Lung microvascular endothelial cell (primary cell): Measurements from ENCODE around the gene PCYOX1L. TPM values are rescaled to one million over a fixed set of nuclear protein-coding genes. Genes with fewer than 3 reads are reported as not detected.
"Not testable (repeated sequence)": the region's sequence is repeated elsewhere in the genome, so short reads cannot be mapped to it uniquely, and the experiment has no call there.

Source experiments
- DNase-seq, 2 donors: peaks; one replicate each; pipeline versions ENCODE4 v3.0.0 to v3.0.0-alpha.2; 2010; ENCODE audit warnings: low read depth in 2 of 2
- total RNA-seq: library from RNA; depleted of rRNA; stranded (reverse); fragments of >200 nt; gene quantifications from 2 replicates; pipeline ENCODE4 v1.2.1, GENCODE V29; 2014

PCYOX1L gene
- total RNA-seq, 1 donor from 2014 or later: 13.3 TPM

DNA sequence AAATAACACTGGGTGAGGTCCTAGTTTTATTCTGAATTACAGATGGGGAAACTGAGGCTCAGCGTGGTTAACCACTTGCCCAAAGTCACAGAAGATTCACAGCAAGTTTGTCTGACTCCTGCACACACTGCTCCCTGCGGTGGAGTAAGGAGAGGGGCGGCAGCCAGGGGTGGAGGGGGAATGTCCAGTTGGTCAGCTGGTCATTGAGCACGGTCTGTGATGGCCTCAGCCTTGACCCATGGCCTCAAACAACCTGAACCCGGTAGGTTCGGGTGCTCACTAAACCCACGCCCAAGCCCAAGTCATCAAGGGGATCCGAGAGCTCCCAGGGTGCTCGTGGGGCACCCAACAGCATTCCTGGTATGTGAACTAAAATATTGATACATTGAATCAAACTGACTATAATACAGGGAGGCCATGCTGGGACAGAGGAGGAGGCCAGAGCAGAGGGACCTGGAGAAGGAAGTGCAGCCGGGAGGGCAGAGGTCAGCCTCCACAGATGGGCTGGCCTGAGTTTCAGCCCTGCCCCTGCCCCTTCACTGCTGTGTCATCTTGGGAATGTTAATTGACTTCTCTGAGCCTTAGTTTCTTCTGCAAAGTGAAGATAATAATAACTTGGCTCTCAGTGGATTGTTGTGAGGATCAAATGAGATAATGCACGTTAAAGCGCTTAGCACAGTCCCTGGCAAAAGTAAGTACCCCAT lies 24.8 kb downstream of the PCYOX1L start:
- DNase-seq: no peak

GRCh38 chr5:149383399-149383798 lies 25.6 kb downstream of the PCYOX1L start:
- no peak for DNase-seq

DNA sequence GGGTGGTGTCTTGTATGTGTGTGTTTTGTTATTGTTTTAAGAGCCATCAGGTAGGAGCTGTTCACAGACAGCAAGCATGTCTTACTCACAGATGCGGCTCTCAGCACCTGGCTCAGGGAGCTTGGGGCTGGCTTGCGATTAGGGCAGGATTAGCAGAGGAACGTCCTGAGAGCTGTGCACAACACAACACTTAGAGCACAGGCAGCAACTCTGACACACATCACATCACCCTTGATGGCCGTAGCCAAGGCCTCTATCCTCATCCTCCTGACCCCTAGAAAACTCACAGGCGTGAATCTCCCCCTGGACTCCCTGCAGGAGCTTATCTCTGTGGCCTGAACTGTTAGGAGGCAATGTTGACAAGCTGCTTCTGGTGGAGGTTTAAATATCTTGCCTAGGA lies 28.3 kb downstream of the PCYOX1L start:
- no peak for DNase-seq

DNA sequence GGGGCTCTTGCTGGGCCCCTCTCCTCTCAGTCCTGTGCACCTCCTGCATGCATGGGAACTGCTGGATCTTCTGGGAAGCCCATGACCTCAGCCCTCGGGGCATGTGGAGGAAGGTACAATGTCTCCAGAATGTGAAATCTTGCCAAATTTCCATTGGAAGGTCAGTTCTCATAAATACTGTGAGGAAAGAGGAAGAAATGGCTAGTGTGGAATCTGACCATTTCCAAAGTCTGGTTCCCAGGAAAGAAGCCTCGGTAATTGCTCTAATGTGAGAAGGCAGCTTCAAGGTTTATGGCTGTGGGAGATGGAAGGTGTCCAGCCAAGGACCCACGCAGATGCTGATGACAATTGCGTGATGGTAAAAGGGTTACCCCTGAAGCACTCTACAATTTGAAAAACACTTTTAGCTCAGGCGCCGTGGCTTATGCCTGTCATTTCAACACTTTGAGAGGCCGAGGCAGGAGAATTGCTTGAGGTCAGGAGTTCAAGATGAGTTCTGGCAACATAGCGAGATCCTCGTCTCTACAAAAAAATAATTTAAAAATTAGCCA lies 29.3 kb downstream of the PCYOX1L start:
- DNase-seq: peak in 1 of 2 donors; percentile 24

GRCh38 chr5:149387982-149388381 lies 30.1 kb downstream of the PCYOX1L start:
- DNase-seq: peak in 1 of 2 donors; percentile 17

GRCh38 chr5:149388498-149389190 lies 30.8 kb downstream of the PCYOX1L start:
- DNase-seq: peak in 1 of 2 donors; percentile 61

- DNase-seq: no peak
These were observed 32.0 kb downstream of the PCYOX1L start for GRCh38 chr5:149389552-149390495.

DNA sequence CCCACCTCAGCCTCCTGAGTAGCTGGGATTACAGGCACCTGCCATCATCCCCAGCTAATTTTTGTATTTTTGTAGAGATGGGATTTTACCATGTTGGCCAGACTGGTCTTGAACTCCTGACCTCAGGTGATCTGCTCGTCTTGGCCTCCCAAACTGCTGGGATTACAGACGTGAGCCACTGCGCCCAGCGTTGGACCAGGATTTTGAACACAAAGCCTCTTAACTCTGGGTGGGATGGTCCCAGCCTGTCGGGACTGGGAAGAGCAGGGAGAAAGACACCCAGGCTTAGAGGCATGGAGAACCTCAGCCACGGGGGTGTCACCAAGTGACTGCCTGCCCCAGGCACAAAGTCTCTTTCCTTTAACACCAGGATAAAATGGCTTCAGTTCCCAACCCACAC lies 33.2 kb downstream of the PCYOX1L start:
- DNase-seq: not testable (repeated sequence)

DNA sequence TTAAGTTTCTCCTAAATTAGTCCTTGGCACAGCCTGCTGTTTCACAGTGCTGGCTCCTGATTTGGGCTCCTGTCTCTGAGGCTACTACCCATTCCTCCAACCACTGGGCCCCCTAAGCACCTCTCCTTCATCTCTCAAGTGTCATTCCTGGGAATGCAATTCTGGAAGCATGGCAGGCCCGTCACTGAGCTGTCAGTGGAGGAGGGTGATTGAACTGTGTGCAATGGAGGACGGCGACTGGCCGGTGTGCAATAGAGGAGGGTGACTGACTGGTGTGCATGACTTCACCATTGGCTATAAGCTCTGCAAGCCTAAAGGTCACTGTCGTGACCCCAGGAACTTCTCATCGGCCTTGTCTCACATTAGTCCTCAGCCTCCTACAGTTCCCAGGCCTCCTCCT lies 33.7 kb downstream of the PCYOX1L start:
- no peak for DNase-seq

GRCh38 chr5:149392718-149393117 lies 34.9 kb downstream of the PCYOX1L start:
- peak in 1 of 2 donors; percentile 7 for DNase-seq

DNA sequence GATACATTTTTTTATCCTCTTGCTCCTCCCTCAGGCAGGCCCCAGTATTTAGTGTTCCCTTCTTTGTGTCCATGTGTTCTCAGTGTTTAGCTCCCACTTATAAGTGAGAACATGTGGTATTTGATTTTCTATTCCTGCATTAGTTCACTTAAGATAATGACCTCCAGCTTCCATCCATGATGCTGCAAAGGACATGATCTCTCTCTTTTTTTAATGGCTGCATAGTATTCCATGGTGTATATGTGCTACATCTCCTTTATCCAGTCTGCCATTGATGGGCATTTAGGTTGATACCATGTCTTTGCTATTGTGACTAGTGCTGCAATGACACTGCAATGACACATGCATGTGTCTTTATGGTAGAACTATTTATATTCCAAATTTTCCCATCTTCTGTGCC lies 37.1 kb downstream of the PCYOX1L start:
- DNase-seq: not testable (repeated sequence)

- no peak for DNase-seq
These were observed 39.7 kb downstream of the PCYOX1L start for GRCh38 chr5:149397530-149397929.

GRCh38 chr5:149398747-149399266 lies 41.0 kb downstream of the PCYOX1L start:
- DNase-seq: not testable (repeated sequence)

DNA sequence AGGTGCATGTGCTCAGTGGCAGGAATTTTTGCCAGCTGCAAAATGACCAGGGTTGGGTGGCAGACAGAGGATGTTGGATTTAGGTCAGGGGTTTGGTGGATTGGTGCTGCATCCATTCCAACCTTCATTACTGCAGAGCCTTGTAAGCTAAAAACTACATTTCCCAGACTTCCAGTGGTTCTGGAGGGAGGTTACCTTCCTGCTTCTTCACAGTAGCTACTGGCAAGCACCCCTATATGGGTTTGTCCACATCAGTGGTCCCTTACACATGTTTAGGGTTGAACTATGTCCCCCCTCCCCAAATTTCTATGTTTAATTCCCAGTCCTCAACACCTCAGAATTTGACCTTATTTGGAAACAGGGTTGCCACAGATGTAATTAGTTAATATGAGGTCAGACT lies 41.9 kb downstream of the PCYOX1L start:
- no peak for DNase-seq

DNA sequence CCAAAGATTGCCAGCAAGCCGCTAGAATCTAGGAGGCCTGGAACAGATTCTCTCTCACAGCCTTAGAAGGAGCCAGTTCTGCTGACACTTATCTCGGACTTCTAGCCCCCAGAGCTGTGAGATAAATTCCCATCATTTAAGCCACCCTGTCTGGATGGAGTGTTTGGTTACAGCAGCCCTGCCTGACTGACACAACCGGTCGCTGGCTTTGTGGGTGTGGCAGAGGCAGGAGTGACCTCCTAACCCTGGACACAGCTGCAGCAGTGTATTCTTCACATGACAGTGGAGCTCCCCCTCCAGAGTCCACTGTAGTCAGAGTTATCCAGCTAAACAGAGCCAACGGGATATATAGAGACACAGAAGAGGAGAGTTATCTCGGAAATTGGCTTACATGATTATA lies 42.5 kb downstream of the PCYOX1L start:
- no peak for DNase-seq

GRCh38 chr5:149401051-149401450 lies 43.2 kb downstream of the PCYOX1L start:
- DNase-seq: no peak

DNA sequence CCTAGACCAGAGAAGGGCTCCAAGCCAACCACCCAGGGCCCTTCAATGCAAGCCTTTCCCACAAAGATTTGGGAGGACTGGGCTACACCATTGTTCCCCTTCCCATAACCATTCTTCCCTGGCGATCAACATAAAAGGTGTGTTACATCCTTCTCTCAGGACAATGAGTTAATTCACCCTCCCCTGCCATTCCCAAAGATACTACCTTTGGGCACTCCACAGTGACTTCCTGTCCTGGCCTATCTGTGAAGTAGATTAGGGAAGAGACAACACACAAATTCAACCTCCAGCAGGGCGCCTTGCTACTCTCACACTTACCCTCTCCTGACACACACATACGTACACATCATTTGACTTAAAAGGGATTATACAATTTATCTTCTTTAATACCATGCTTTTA lies 44.4 kb downstream of the PCYOX1L start:
- DNase-seq: no peak

GRCh38 chr5:149403923-149404745 lies 46.3 kb downstream of the PCYOX1L start:
- no peak for DNase-seq

DNA sequence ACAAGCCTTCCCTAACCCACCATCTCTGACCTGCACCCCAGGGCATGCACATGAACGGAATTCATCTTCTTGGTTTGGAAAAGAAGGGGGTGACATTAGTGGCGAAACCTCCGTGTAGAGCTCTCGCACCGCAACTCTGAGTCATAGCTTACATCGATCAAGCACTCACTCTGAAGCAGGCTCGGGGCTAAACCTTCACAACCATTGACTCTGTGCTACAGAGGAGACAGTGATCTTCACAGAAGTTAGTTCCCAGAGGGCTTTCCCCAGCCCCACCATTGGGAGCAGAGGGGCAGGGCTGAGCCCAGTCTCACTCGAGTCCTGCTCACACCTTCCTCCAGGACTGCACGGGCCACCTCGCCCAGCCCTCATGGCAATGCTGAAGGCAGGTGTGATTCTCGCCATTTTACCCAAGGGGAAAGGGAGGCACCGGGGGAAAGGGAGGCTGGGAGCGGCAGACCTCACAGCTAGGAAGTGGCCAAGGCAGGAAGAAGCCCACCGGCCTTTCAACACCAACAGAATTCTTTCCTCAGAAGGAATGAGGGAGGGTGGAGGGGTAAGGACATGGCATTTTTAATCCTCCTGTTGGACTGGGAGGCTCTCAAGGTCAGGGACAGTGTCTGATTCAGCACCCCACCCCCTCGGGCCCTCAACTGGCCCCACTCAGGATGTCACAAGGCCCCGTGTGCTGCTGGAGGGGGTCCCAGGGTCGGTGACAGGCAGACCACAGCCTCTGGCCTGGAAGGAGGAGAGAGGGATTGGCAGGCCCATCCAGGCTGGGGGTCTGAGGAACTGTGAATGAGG lies 47.1 kb downstream of the PCYOX1L start:
- no peak for DNase-seq
